ENCODE measurements around the gene DDAH1.

GRCh38 chr1:85393490-85393889, 71.5 kb downstream of the DDAH1 start:
- TF ChIP-seq CTCF (IDR thresholded peaks at IDR 0.05) = no peak
- TF ChIP-seq POLR2A (IDR thresholded peaks at IDR 0.05) = no peak
- no peak for TF ChIP-seq EP300 (IDR thresholded peaks at IDR 0.05)
- no peak for TF ChIP-seq POLR2AphosphoS5 (IDR thresholded peaks at IDR 0.05)

Measured in gastroesophageal sphincter (tissue), 3 donors.